Naive B cell (primary cell): ENCODE results near the gene PROK1. TPM values are rescaled to one million over a fixed set of nuclear protein-coding genes. Genes with fewer than 3 reads are reported as not detected.

Experiments
- ATAC-seq, 2 donors: fragments of 150-1000 bp; cut with Tn5 transposase; 2 replicates each; pipeline ENCODE4 v1.10.0; 2021; ENCODE audit warnings: low read depth in 2 of 2, mild to moderate bottlenecking in 2 of 2, moderate library complexity in 2 of 2
- DNase-seq: peaks from one replicate; pipeline ENCODE4 v3.0.0; 2022
- H3K27ac Mint-ChIP-seq, 6 donors: one replicate each; pipeline ENCODE4 v1.8.0; 2020 to 2022; ENCODE audit warnings: mild to moderate bottlenecking in 6 of 6, mixed read lengths in 6 of 6, moderate library complexity in 5 of 6, inconsistent platforms in 2 of 6
- H3K27me3 Mint-ChIP-seq, 3 donors: one replicate each; pipeline ENCODE4 v1.8.0; 2021 to 2022; ENCODE audit warnings: mixed read lengths in 3 of 3, mild to moderate bottlenecking in 1 of 3
- H3K36me3 Mint-ChIP-seq, 2 donors: one replicate each; pipeline ENCODE4 v1.8.0; 2020 to 2022; ENCODE audit warnings: mixed read lengths in 2 of 2, inconsistent platforms in 1 of 2, mild to moderate bottlenecking in 1 of 2
- H3K4me1 Mint-ChIP-seq, 3 donors: one replicate each; pipeline ENCODE4 v1.8.0; 2020 to 2022; ENCODE audit warnings: mixed read lengths in 3 of 3, inconsistent platforms in 1 of 3, mild to moderate bottlenecking in 1 of 3, moderate library complexity in 1 of 3
- H3K4me3 Mint-ChIP-seq, 8 donors: one replicate each; pipeline ENCODE4 v1.8.0; 2020 to 2022; ENCODE audit warnings: mild to moderate bottlenecking in 8 of 8, mixed read lengths in 8 of 8, moderate library complexity in 8 of 8, inconsistent platforms in 2 of 8
- H3K9me3 Mint-ChIP-seq, 7 donors: one replicate each; pipeline ENCODE4 v1.8.0; 2020 to 2022; ENCODE audit warnings: mixed read lengths in 7 of 7, mild to moderate bottlenecking in 5 of 7, inconsistent platforms in 2 of 7, moderate library complexity in 1 of 7
- polyA plus RNA-seq, 6 donors: library from polyadenylated mRNA; unstranded; fragments of 300-500 nt; fragmentation: Illumina TruSeq; gene quantifications; one replicate each; pipeline ENCODE4 v1.2.3, GENCODE V29; 2021; ENCODE audit warnings: low read depth in 6 of 6

The PROK1 gene
- polyA plus RNA-seq, 6 donors from 2014 or later, result 0.21 to 0.71 TPM; not detected in 4

- Mint-ChIP-seq H3K4me3 (no peak overlapping the region), H3K9me3 (no peaks in the 10 kb centered on the region), H3K4me1 (peaks cover 6 to 13% (median 12%) of the 10 kb centered on the region in 3 donors), H3K27ac (no peak overlapping the region), H3K27me3 (peaks cover 9 to 25% (median 20%) of the 10 kb centered on the region in 3 donors), H3K36me3 (no peaks in the 10 kb centered on the region)
- ATAC-seq (no peak), DNase-seq (no peak)
Observed at GRCh38 chr1:110505596-110505995, 54.6 kb downstream of the PROK1 start.

GRCh38 chr1:110506541-110506940 lies 55.6 kb downstream of the PROK1 start:
- ATAC-seq, result no peak
- no peak overlapping the region for H3K27ac Mint-ChIP-seq
- H3K36me3 Mint-ChIP-seq, result no peaks in the 10 kb centered on the region

More at GRCh38 chr1:110506541-110506940, 55.6 kb downstream of the PROK1 start:
- peaks cover 9 to 30% (median 20%) of the 10 kb centered on the region in 3 donors for H3K27me3 Mint-ChIP-seq
- H3K9me3 Mint-ChIP-seq, result no peaks in the 10 kb centered on the region
- peaks cover 6 to 13% (median 12%) of the 10 kb centered on the region in 3 donors for H3K4me1 Mint-ChIP-seq
- no peak overlapping the region for H3K4me3 Mint-ChIP-seq
- no peak for DNase-seq

Other genes starting within 250 kb of the PROK1 start
- gene KCNC4, start 240.8 kb upstream of the PROK1 start, polyA plus RNA-seq, result 1 to 10 TPM; 1.1 to 2.4 (median 1.3) TPM
- gene RBM15, start 111.8 kb upstream of the PROK1 start, polyA plus RNA-seq, result 10 to 100 TPM; 13.2 to 23.1 (median 17.4) TPM
- 1 to 10 TPM in 4 of 6 donors, under 1 TPM in 1, not detected in 1; 0.77 to 1.9 (median 1.2) TPM for gene SLC16A4, start 60.1 kb upstream of the PROK1 start, polyA plus RNA-seq
- 100 to 1,000 TPM; 472 to 651 (median 493) TPM for gene LAMTOR5, start 43.5 kb upstream of the PROK1 start, polyA plus RNA-seq
- not detected for gene KCNA10, start 68.0 kb downstream of the PROK1 start, polyA plus RNA-seq
- not detected for gene KCNA2, start 155.2 kb downstream of the PROK1 start, polyA plus RNA-seq
- gene KCNA3, start 223.8 kb downstream of the PROK1 start, polyA plus RNA-seq, result 10 to 100 TPM; 38.4 to 78.6 (median 51.0) TPM